Measurements from ENCODE around the gene BPIFB4.
A peak's percentile ranks its signal among the peaks of the same experiment; 100 is the strongest.
"Not testable (repeated sequence)": the region's sequence is repeated elsewhere in the genome, so short reads cannot be mapped to it uniquely, and the experiment has no call there.

The BPIFB4 gene

GRCh38 chr20:33086052-33086722 is 6.7 kb downstream of the BPIFB4 start:
- no peak for DNase-seq (ENCODE audit: low spot score)

GRCh38 chr20:33091147-33091546 is 11.7 kb downstream of the BPIFB4 start:
- no peak for DNase-seq (ENCODE audit: low spot score)

- no peak for DNase-seq (ENCODE audit: low spot score)
Observed at GRCh38 chr20:33091693-33092092, 12.2 kb downstream of the BPIFB4 start.

- DNase-seq (ENCODE audit: low spot score): no peak
Observed at GRCh38 chr20:33092361-33092760, 12.9 kb downstream of the BPIFB4 start.

- DNase-seq (ENCODE audit: low spot score): no peak
Observed at GRCh38 chr20:33093074-33093473, 13.6 kb downstream of the BPIFB4 start.

- no peak for DNase-seq (ENCODE audit: low spot score)
Observed at GRCh38 chr20:33093582-33093981, 14.1 kb downstream of the BPIFB4 start.

- DNase-seq (ENCODE audit: low spot score): no peak
Observed at GRCh38 chr20:33095249-33095648, 15.8 kb downstream of the BPIFB4 start.

- peak; percentile 88 for DNase-seq (ENCODE audit: low spot score)
Observed at GRCh38 chr20:33095902-33096584, 16.6 kb downstream of the BPIFB4 start.

- no peak for DNase-seq (ENCODE audit: low spot score)
Observed at GRCh38 chr20:33097001-33097400, 17.6 kb downstream of the BPIFB4 start.

GRCh38 chr20:33099843-33100538 is 20.5 kb downstream of the BPIFB4 start:
- no peak for DNase-seq (ENCODE audit: low spot score)

GRCh38 chr20:33103556-33103955 is 24.1 kb downstream of the BPIFB4 start:
- DNase-seq (ENCODE audit: low spot score): no peak

- DNase-seq (ENCODE audit: low spot score): no peak
Observed at GRCh38 chr20:33104336-33104735, 24.9 kb downstream of the BPIFB4 start.

GRCh38 chr20:33105316-33105924 is 26.0 kb downstream of the BPIFB4 start:
- DNase-seq (ENCODE audit: low spot score): no peak

GRCh38 chr20:33106058-33106620 is 26.7 kb downstream of the BPIFB4 start:
- DNase-seq (ENCODE audit: low spot score): not testable (repeated sequence)

GRCh38 chr20:33108661-33109060 is 29.2 kb downstream of the BPIFB4 start:
- DNase-seq (ENCODE audit: low spot score): no peak

- DNase-seq (ENCODE audit: low spot score): no peak
Observed at GRCh38 chr20:33110147-33110825, 30.8 kb downstream of the BPIFB4 start.

GRCh38 chr20:33111306-33111705 is 31.9 kb downstream of the BPIFB4 start:
- no peak for DNase-seq (ENCODE audit: low spot score)

GRCh38 chr20:33112547-33113386 is 33.3 kb downstream of the BPIFB4 start:
- no peak for DNase-seq (ENCODE audit: low spot score)

GRCh38 chr20:33113387-33113908 is 34.0 kb downstream of the BPIFB4 start:
- DNase-seq (ENCODE audit: low spot score): no peak

GRCh38 chr20:33115501-33115900 is 36.1 kb downstream of the BPIFB4 start:
- DNase-seq (ENCODE audit: low spot score): not testable (repeated sequence)

Measured in D341Med (cell line).